GM12878 (cell line): ENCODE measurements around the gene RANBP17. TPM values are rescaled to one million over a fixed set of nuclear protein-coding genes. Genes with fewer than 3 reads are reported as not detected.

ENCODE experiments used
- ATAC-seq: fragments of 200-7000 bp; cut with Tn5 transposase; 3 replicates; pipeline ENCODE4 v1.9.1; 2020; ENCODE audit warnings: mild to moderate bottlenecking, moderate library complexity
- BruUV-seq: library from RNA; stranded (reverse); fragments of 400-500 nt; replicated peaks from 2 replicates; lab custom pipeline; 2021; lab: Mats Ljungman, UMichigan
- CTCF ChIA-PET: fragments of 300-600 bp; sonication (Branson Sonifier 250); formaldehyde crosslinking; extraction: SDS; loops from one replicate; lab custom pipeline; 2021; ENCODE audit warnings: inconsistent platforms; lab: Yijun Ruan, JAX
- POLR2A ChIA-PET: fragments of 350-600 bp; formaldehyde crosslinking; extraction: SDS; loops from one replicate; lab custom pipeline; 2021; ENCODE audit warnings: inconsistent platforms; lab: Charles Lee
- RAD21 ChIA-PET: fragments of 300-600 bp; sonication (Branson Sonifier 250); formaldehyde crosslinking; loops from one replicate; lab custom pipeline; 2023; ENCODE audit warnings: antibody characterized with exemption; ENCODE audit not compliant: unreplicated experiment; lab: Charles Lee
- SMC1A ChIA-PET: fragments of 300-600 bp; sonication (Branson Sonifier 250); formaldehyde crosslinking; loops from one replicate; lab custom pipeline; 2023; ENCODE audit not compliant: unreplicated experiment, uncharacterized antibody; lab: Charles Lee
- DNase-seq: peaks from one replicate; pipeline ENCODE4 v3.0.0-alpha.2; 2011; ENCODE audit warnings: low read depth, low spot score
- FAIRE-seq: peaks from 3 replicates; lab custom pipeline; 2011; peaks lifted over from hg19 to GRCh38; lab: Jason Lieb, UNC
- H2AFZ ChIP-seq: 2 replicates; pipeline ENCODE4 v1.6.0; 2011; ENCODE audit warnings: low read depth, low read length, control low read depth; ENCODE audit not compliant: control insufficient read depth
- H3K27ac ChIP-seq: 2 replicates; pipeline ENCODE4 v1.5.1; 2011; ENCODE audit warnings: control low read depth; ENCODE audit not compliant: control insufficient read depth, insufficient read depth
- H3K27me3 ChIP-seq, 2 experiments: replicated peaks in 1 of 2; 2 replicates each; pipeline versions ENCODE4 v1.6.0 to v1.6.1; 2011; ENCODE audit warnings: low read length in 1 of 2; ENCODE audit not compliant: control insufficient read depth in 2 of 2, insufficient read depth in 2 of 2
- H3K36me3 ChIP-seq, 2 experiments: 2 replicates each; pipeline ENCODE4 v1.5.1; 2011; ENCODE audit warnings: low read length in 1 of 2; ENCODE audit not compliant: control insufficient read depth in 2 of 2, insufficient read depth in 2 of 2
- H3K4me1 ChIP-seq: 2 replicates; pipeline ENCODE4 v1.6.1; 2011; ENCODE audit warnings: mild to moderate bottlenecking, low read length, moderate library complexity, mixed read lengths; ENCODE audit not compliant: control insufficient read depth, insufficient read depth
- H3K4me2 ChIP-seq: 2 replicates; pipeline ENCODE4 v1.6.0; 2011; ENCODE audit warnings: control low read depth; ENCODE audit not compliant: control insufficient read depth, insufficient read depth
- H3K4me3 ChIP-seq: fragments of 200-600 bp; sonication (generic); 2 replicates; pipeline ENCODE4 v1.5.1; 2016
- H3K79me2 ChIP-seq: 2 replicates; pipeline ENCODE4 v1.6.0; 2011; ENCODE audit warnings: low read length; ENCODE audit not compliant: control insufficient read depth, insufficient read depth
- H3K9ac ChIP-seq: 2 replicates; pipeline ENCODE4 v1.8.0; 2011; ENCODE audit warnings: low read length, control low read depth, mixed read lengths; ENCODE audit not compliant: control insufficient read depth, insufficient read depth
- H3K9me3 ChIP-seq: replicated peaks from 3 replicates; pipeline ENCODE4 v1.5.1; 2011; ENCODE audit warnings: mild to moderate bottlenecking, low read length; ENCODE audit not compliant: control insufficient read depth, insufficient read depth
- H4K20me1 ChIP-seq: 2 replicates; pipeline ENCODE4 v1.6.0; 2011; ENCODE audit not compliant: control insufficient read depth, insufficient read depth
- CHD1 ChIP-seq: IDR thresholded peaks from 2 replicates; pipeline ENCODE4 v1.6.1; 2012; ENCODE audit warnings: low read depth, low read length, improper control_type of control experiment
- EP300 ChIP-seq, 2 experiments: fragments of 150-350 bp in 1 of 2; IDR thresholded peaks; 2 replicates each; pipeline ENCODE4 v1.6.1; 2011 to 2012; ENCODE audit warnings: low read depth in 2 of 2, low read length in 2 of 2, borderline replicate concordance in 1 of 2, improper control_type of control experiment in 1 of 2, inconsistent platforms in 1 of 2; ENCODE audit not compliant: control insufficient read depth in 1 of 2
- EZH2 ChIP-seq: IDR thresholded peaks from 2 replicates; pipeline ENCODE4 v1.6.1; 2012; ENCODE audit warnings: low read depth, mild to moderate bottlenecking, control low read depth, inconsistent platforms, low read length, borderline replicate concordance; ENCODE audit not compliant: control insufficient read depth
- HDAC6 ChIP-seq: fragments of 200-600 bp; sonication (generic); IDR thresholded peaks from one replicate; pipeline ENCODE4 v1.8.0; 2017; ENCODE audit warnings: antibody characterized with exemption; ENCODE audit not compliant: unreplicated experiment
- HDGF ChIP-seq: fragments of 450-650 bp; IDR thresholded peaks from 2 replicates; pipeline ENCODE4 v1.6.1; 2016; ENCODE audit warnings: antibody characterized with exemption
- KDM1A ChIP-seq: fragments of 200-600 bp; sonication (generic); IDR thresholded peaks from 2 replicates; pipeline ENCODE4 v1.6.1; 2016; ENCODE audit warnings: borderline replicate concordance
- LARP7 ChIP-seq: fragments of 450-650 bp; IDR thresholded peaks from 2 replicates; pipeline ENCODE4 v1.6.1; 2017; ENCODE audit warnings: mild to moderate bottlenecking
- POLR2AphosphoS5 ChIP-seq: IDR thresholded peaks from 2 replicates; pipeline ENCODE4 v1.6.1; 2011; ENCODE audit warnings: mild to moderate bottlenecking, low read length, inconsistent platforms
- RUNX3 ChIP-seq: IDR thresholded peaks from 2 replicates; pipeline ENCODE4 v1.6.1; 2012; ENCODE audit warnings: low read length, inconsistent platforms
- SMARCA5 ChIP-seq: fragments of 450-650 bp; IDR thresholded peaks from 2 replicates; pipeline ENCODE4 v1.6.1; 2017; ENCODE audit warnings: mild to moderate bottlenecking
- TARDBP ChIP-seq: IDR thresholded peaks from 2 replicates; pipeline ENCODE4 v1.6.1; 2016; ENCODE audit warnings: borderline replicate concordance
- TCF12 ChIP-seq: IDR thresholded peaks from 2 replicates; pipeline ENCODE4 v1.6.1; 2011; ENCODE audit warnings: low read depth, mild to moderate bottlenecking, low read length
- TCF3 ChIP-seq: IDR thresholded peaks from 2 replicates; pipeline ENCODE4 v1.6.1; 2012; ENCODE audit warnings: low read depth, mild to moderate bottlenecking, low read length, borderline replicate concordance; ENCODE audit not compliant: insufficient read depth
- ZBTB33 ChIP-seq: fragments of 450-650 bp; IDR thresholded peaks from 2 replicates; pipeline ENCODE4 v1.6.1; 2017; ENCODE audit warnings: mild to moderate bottlenecking
- ZBTB4 ChIP-seq: fragments of 450-650 bp; formaldehyde crosslinking; IDR thresholded peaks from 2 replicates; pipeline ENCODE4 v1.4.0; 2022; ENCODE audit warnings: mild to moderate bottlenecking, moderate library complexity
- WGBS: methylation state at CpG from one replicate; pipeline ENCODE4 v1.1.6; 2016; ENCODE audit warnings: low lambda C conversion rate; ENCODE audit not compliant: insufficient replicate concordance, insufficient coverage; ENCODE audit errors: missing lambda C conversion rate; 5-methylcytosine and 5-hydroxymethylcytosine counted together
- in situ Hi-C: fragments of 300-500 bp; cut with MboI; formaldehyde crosslinking; loops from 9 replicates; pipeline ENCODE4 v1.14.3; 2018; ENCODE audit warnings: mixed read lengths
- intact Hi-C: fragments of 100-400 bp; cut with micrococcal nuclease; formaldehyde crosslinking; loops from one replicate; pipeline ENCODE4 v1.14.2; 2022; ENCODE audit not compliant: unreplicated experiment
- polyA plus RNA-seq, 11 experiments: library from polyadenylated mRNA; depleted of rRNA in 4 of 11; unstranded in 6 of 11; stranded (reverse) in 5 of 11; fragments of >200 nt; fragmentation: Nextera tagmentation in 4 of 11; fragmentation: Illumina TruSeq in 1 of 11; extraction: Ambion mirVana in 4 of 11; extraction: Trizol in 1 of 11; gene quantifications; 1 replicate in 1 of 11; 2 replicates in 10 of 11; pipeline versions ENCODE4 v1.2.1 to v1.2.3, GENCODE V29; 2011 to 2016; ENCODE audit warnings: inconsistent platforms in 2 of 11, missing spikeins in 2 of 11, low read depth in 1 of 11
- total RNA-seq, 4 experiments: library from RNA; depleted of rRNA in 3 of 4; stranded (reverse); fragments of >200 nt in 3 of 4; fragmentation: Illumina TruSeq in 1 of 4; extraction: Trizol in 1 of 4; gene quantifications; 2 replicates each; pipeline versions ENCODE4 v1.2.1 to v1.2.3, GENCODE V29; 2013 to 2021

Gene RANBP17
- total and polyA plus RNA-seq, 10 of the 15 experiments (the other 5 are each of a cell fraction or from before 2014, with no cell fraction given), result 0.10 TPM; not detected in 9

- intact Hi-C loops (no loop called here), in situ Hi-C loops (no loop called here)
- TF ChIP-seq RUNX3 (no peak), EP300 (IDR thresholded peaks at IDR 0.05; ENCODE audit: borderline replicate concordance in 1 of 2, control insufficient read depth in 1 of 2, low read depth in 2 of 2, low read length in 2 of 2) (no peak), ZBTB33 (no peak), TCF12 (no peak), KDM1A (no peak), TCF3 (no peak), SMARCA5 (no peak), POLR2AphosphoS5 (no peak), LARP7 (no peak), HDGF (no peak), ZBTB4 (CRISPR knock-in tag) (no peak), HDAC6 (no peak), CHD1 (no peak), EZH2 (no peak), TARDBP (no peak)
- ATAC-seq (no peak), FAIRE-seq (no peak), DNase-seq (no peak)
- H3K27me3 ChIP-seq, result no peaks in the 10 kb centered on the region; a peak in 1 of 4 replicates
- H3K4me3 ChIP-seq, result no peak overlapping the region
- WGBS, result 57% methylated on average over 4 of the region's 4 CpGs
- ChIA-PET POLR2A (no interaction called here), RAD21 (no interaction called here), SMC1A (no interaction called here), CTCF (no interaction called here)
- no peak overlapping the region for H3K4me2 ChIP-seq
- H3K9me3 ChIP-seq, result no peaks in the 10 kb centered on the region
- H3K79me2 ChIP-seq, result no peaks in the 10 kb centered on the region
- H3K4me1 ChIP-seq, result no peaks in the 10 kb centered on the region
- BruUV-seq, result no TSS peak
- H3K9ac ChIP-seq, result no peak overlapping the region
- no peaks in the 10 kb centered on the region for H4K20me1 ChIP-seq
- H2AFZ ChIP-seq, result no peak overlapping the region
- no peaks in the 10 kb centered on the region for H3K36me3 ChIP-seq
- no peak overlapping the region for H3K27ac ChIP-seq
Measured at GRCh38 chr5:171128136-171128535, 266.3 kb downstream of the RANBP17 start.
